CD4-positive, alpha-beta memory T cell (primary cell): ENCODE results near the gene UNKL. TPM values are rescaled to one million over a fixed set of nuclear protein-coding genes. Genes with fewer than 3 reads are reported as not detected.

ENCODE experiments used
- CTCF ChIA-PET: fragments of 350-600 bp; sonication (Branson Sonifier 250); formaldehyde crosslinking; loops from one replicate; lab custom pipeline; 2021; ENCODE audit warnings: inconsistent platforms; ENCODE audit not compliant: partially characterized antibody; lab: Charles Lee
- POLR2A ChIA-PET: fragments of 350-600 bp; sonication (Branson Sonifier 250); formaldehyde crosslinking; loops from one replicate; lab custom pipeline; 2021; ENCODE audit not compliant: partially characterized antibody; lab: Charles Lee
- DNase-seq, 5 donors: peaks; one replicate each; pipeline versions ENCODE4 v3.0.0 to v3.0.0-alpha.2; 2020 to 2022; ENCODE audit warnings: mixed read lengths in 1 of 5
- H3K27ac ChIP-seq: one replicate; pipeline ENCODE4 v1.7.0; 2013; ENCODE audit warnings: low read depth, low read length
- H3K27me3 ChIP-seq: 2 replicates; pipeline ENCODE4 v1.7.0; 2013; ENCODE audit warnings: mild to moderate bottlenecking, low read length, moderate library complexity; ENCODE audit not compliant: insufficient read depth
- H3K36me3 ChIP-seq: 2 replicates; pipeline ENCODE4 v1.7.0; 2013; ENCODE audit warnings: mild to moderate bottlenecking, low read length, moderate library complexity; ENCODE audit not compliant: insufficient read depth
- H3K4me1 ChIP-seq: 2 replicates; pipeline ENCODE4 v1.7.0; 2013; ENCODE audit warnings: mild to moderate bottlenecking, low read length, moderate library complexity; ENCODE audit not compliant: insufficient read depth
- H3K4me3 ChIP-seq, 2 donors: one replicate each; pipeline ENCODE4 v1.7.0; 2013; ENCODE audit warnings: low read length in 2 of 2, mild to moderate bottlenecking in 1 of 2
- H3K9me3 ChIP-seq, 2 donors: one replicate each; pipeline ENCODE4 v1.7.0; 2013; ENCODE audit warnings: low read length in 2 of 2, control low read depth in 1 of 2; ENCODE audit not compliant: control insufficient read depth in 1 of 2
- H3K27ac Mint-ChIP-seq, 7 donors: one replicate each; pipeline ENCODE4 v1.8.0; 2020 to 2021; ENCODE audit warnings: mixed read lengths in 7 of 7, mild to moderate bottlenecking in 6 of 7, inconsistent platforms in 3 of 7, moderate library complexity in 3 of 7
- H3K27me3 Mint-ChIP-seq, 2 donors: one replicate each; pipeline ENCODE4 v1.8.0; 2020 to 2021; ENCODE audit warnings: mixed read lengths in 2 of 2
- H3K36me3 Mint-ChIP-seq, 2 donors: one replicate each; pipeline ENCODE4 v1.8.0; 2020 to 2021; ENCODE audit warnings: mixed read lengths in 2 of 2, inconsistent platforms in 1 of 2, mild to moderate bottlenecking in 1 of 2
- H3K4me1 Mint-ChIP-seq, 4 donors: one replicate each; pipeline ENCODE4 v1.8.0; 2020 to 2021; ENCODE audit warnings: mixed read lengths in 4 of 4, mild to moderate bottlenecking in 1 of 4
- H3K4me3 Mint-ChIP-seq, 8 donors: one replicate each; pipeline ENCODE4 v1.8.0; 2020 to 2021; ENCODE audit warnings: mixed read lengths in 8 of 8, mild to moderate bottlenecking in 7 of 8, moderate library complexity in 6 of 8, inconsistent platforms in 3 of 8
- H3K9me3 Mint-ChIP-seq, 8 donors: one replicate each; pipeline ENCODE4 v1.8.0; 2020 to 2021; ENCODE audit warnings: mixed read lengths in 8 of 8, mild to moderate bottlenecking in 5 of 8, inconsistent platforms in 3 of 8, moderate library complexity in 1 of 8
- intact Hi-C: fragments of 100-400 bp; cut with micrococcal nuclease; formaldehyde crosslinking; loops from one replicate; pipeline ENCODE4 v1.15.1; 2023
- polyA plus RNA-seq, 2 donors: library from polyadenylated mRNA; unstranded; fragments of 300-500 nt; fragmentation: Illumina TruSeq; gene quantifications; one replicate each; pipeline ENCODE4 v1.2.3, GENCODE V29; 2021
- total RNA-seq, 2 experiments: library from RNA; stranded (reverse); gene quantifications; one replicate each; pipeline ENCODE4 v1.2.3, GENCODE V29; 2021

The UNKL gene
- total and polyA plus RNA-seq, 4 experiments from 2014 or later: 1.3 to 122 (median 59.5) TPM

DNA sequence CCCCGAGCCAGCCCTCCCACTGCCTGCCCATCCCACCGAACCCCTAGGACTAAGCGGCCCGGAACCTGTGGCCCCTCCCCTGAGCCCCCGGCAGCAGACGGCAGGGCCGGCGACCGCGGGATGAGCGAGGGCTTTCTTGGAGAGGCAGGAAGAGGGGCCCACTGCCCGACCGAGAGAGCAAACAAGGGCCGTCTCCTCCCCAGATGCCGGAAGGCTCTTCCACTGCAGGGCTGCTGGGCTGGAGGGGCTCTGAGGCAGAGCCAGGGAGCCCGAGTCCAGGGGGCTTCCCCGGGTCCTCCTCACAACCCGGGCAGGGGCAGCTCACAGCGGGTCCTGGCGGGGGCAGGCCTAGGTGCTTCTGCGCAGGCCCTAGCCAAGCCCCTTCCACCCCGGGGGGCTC, 19.3 kb upstream of the UNKL start:
- ChIA-PET CTCF (no interaction called here), POLR2A (interaction anchor here (1.4 to 1.8 kb wide), 2 partner anchors 10 to 12 kb away, joined by 3 to 6 read pairs; partner anchors contain the start of gene CCDC154)

DNA sequence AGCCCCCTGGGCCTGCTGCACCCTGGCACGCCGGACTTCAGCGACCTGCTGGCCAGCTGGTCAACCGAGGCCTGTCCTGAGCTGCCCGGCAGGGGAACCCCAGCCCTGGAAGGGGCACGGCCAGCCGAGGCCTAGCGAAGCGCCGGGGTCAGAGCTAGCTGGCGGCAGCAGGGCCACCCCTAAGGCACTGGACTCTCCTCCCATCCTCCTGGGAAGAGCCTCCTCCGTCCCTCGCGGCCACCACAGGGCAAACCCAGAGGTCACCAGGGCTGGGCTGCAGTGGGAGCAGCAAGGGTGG, 18.7 kb upstream of the UNKL start:
- Histone ChIP-seq H3K36me3 (no peaks in the 10 kb centered on the region), H3K9me3 (no peaks in the 10 kb centered on the region), H3K4me1 (no peaks in the 10 kb centered on the region), H3K27me3 (no peaks in the 10 kb centered on the region), H3K4me3 (no peak overlapping the region), H3K27ac (no peak overlapping the region)
- Mint-ChIP-seq H3K4me1 (no peaks in the 10 kb centered on the region), H3K9me3 (no peaks in the 10 kb centered on the region), H3K27ac (no peak overlapping the region), H3K4me3 (no peak overlapping the region), H3K36me3 (no peaks in the 10 kb centered on the region), H3K27me3 (no peaks in the 10 kb centered on the region)
- ChIA-PET POLR2A (interaction anchor here (1.1 to 1.8 kb wide), 3 partner anchors 12 to 273 kb away, joined by 3 to 6 read pairs (median 3); no protein-coding TSS in a partner anchor), CTCF (no interaction called here)
- intact Hi-C loops: no loop called here
- DNase-seq: no peak

More for the DNA sequence above, 19.3 kb upstream of the UNKL start:
- Mint-ChIP-seq H3K36me3 (no peaks in the 10 kb centered on the region), H3K4me3 (no peak overlapping the region), H3K27me3 (no peaks in the 10 kb centered on the region), H3K9me3 (no peaks in the 10 kb centered on the region), H3K27ac (no peak overlapping the region), H3K4me1 (no peaks in the 10 kb centered on the region)
- DNase-seq: no peak
- intact Hi-C loops: no loop called here
- Histone ChIP-seq H3K27me3 (no peaks in the 10 kb centered on the region), H3K27ac (no peak overlapping the region), H3K9me3 (no peaks in the 10 kb centered on the region), H3K4me3 (no peak overlapping the region), H3K36me3 (no peaks in the 10 kb centered on the region), H3K4me1 (no peaks in the 10 kb centered on the region)

DNA sequence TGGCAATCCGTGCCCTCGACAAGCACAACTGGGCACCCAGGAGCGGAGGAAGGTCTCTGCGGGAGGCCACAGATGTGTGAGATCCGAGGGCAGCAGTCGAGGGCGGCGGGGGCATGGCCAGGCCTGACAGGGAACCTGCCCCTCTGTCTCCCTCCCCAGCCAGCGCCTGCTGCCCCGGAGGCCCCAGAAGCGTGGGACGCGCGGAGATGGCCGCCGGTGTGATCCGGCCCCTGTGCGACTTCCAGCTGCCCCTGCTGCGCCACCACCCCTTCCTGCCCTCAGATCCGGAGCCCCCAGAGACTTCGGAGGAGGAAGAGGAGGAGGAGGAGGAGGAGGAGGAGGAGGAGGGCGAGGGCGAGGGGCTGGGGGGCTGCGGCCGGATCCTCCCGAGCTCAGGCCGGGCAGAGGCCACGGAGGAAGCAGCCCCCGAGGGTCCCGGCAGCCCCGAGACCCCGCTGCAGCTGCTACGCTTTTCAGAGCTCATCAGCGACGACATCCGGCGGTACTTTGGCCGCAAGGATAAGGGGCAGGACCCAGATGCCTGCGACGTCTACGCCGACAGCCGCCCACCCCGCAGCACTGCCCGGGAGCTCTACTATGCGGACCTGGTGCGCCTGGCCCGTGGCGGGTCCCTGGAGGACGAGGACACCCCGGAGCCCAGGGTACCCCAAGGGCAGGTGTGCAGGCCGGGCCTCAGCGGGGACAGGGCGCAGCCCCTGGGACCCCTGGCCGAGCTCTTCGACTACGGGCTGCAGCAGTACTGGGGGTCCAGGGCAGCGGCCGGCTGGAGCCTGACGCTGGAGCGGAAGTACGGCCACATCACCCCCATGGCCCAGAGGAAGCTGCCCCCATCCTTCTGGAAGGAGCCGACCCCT, 18.1 kb upstream of the UNKL start:
- no peaks in the 10 kb centered on the region for H3K27me3 Mint-ChIP-seq
- Histone ChIP-seq H3K27ac (no peak overlapping the region), H3K9me3 (no peaks in the 10 kb centered on the region), H3K27me3 (no peaks in the 10 kb centered on the region), H3K4me3 (no peak overlapping the region), H3K4me1 (no peaks in the 10 kb centered on the region), H3K36me3 (no peaks in the 10 kb centered on the region)
- CTCF ChIA-PET: no interaction called here
- H3K4me1 Mint-ChIP-seq: no peaks in the 10 kb centered on the region
- H3K36me3 Mint-ChIP-seq: no peaks in the 10 kb centered on the region
- H3K9me3 Mint-ChIP-seq: no peaks in the 10 kb centered on the region
- intact Hi-C loops: no loop called here
- no peak for DNase-seq
- H3K27ac Mint-ChIP-seq: no peak overlapping the region
- H3K4me3 Mint-ChIP-seq: peak overlapping the region in 2 of 8 donors; percentile 31 to 32
- POLR2A ChIA-PET: interaction anchor here (1.1 to 1.8 kb wide), 3 partner anchors 11 to 274 kb away, joined by 3 to 6 read pairs (median 3); no protein-coding TSS in a partner anchor

GRCh38 chr16:1431497-1432270, 17.2 kb upstream of the UNKL start:
- Histone ChIP-seq H3K36me3 (no peaks in the 10 kb centered on the region), H3K27ac (no peak overlapping the region), H3K27me3 (no peaks in the 10 kb centered on the region), H3K9me3 (no peaks in the 10 kb centered on the region), H3K4me3 (no peak overlapping the region), H3K4me1 (no peaks in the 10 kb centered on the region)
- ChIA-PET CTCF (no interaction called here), POLR2A (interaction anchor here (0.5 kb wide), 1 partner anchor 60 kb away, joined by 3 read pairs; no protein-coding TSS in a partner anchor)
- DNase-seq: no peak
- no peaks in the 10 kb centered on the region for H3K9me3 Mint-ChIP-seq
- no peaks in the 10 kb centered on the region for H3K27me3 Mint-ChIP-seq
- peak overlapping the region in 1 of 7 donors; percentile 68 for H3K27ac Mint-ChIP-seq
- H3K36me3 Mint-ChIP-seq: no peaks in the 10 kb centered on the region
- peak overlapping the region in 2 of 8 donors; percentile 20 to 31 for H3K4me3 Mint-ChIP-seq
- no peaks in the 10 kb centered on the region for H3K4me1 Mint-ChIP-seq
- intact Hi-C loops: no loop called here

DNA sequence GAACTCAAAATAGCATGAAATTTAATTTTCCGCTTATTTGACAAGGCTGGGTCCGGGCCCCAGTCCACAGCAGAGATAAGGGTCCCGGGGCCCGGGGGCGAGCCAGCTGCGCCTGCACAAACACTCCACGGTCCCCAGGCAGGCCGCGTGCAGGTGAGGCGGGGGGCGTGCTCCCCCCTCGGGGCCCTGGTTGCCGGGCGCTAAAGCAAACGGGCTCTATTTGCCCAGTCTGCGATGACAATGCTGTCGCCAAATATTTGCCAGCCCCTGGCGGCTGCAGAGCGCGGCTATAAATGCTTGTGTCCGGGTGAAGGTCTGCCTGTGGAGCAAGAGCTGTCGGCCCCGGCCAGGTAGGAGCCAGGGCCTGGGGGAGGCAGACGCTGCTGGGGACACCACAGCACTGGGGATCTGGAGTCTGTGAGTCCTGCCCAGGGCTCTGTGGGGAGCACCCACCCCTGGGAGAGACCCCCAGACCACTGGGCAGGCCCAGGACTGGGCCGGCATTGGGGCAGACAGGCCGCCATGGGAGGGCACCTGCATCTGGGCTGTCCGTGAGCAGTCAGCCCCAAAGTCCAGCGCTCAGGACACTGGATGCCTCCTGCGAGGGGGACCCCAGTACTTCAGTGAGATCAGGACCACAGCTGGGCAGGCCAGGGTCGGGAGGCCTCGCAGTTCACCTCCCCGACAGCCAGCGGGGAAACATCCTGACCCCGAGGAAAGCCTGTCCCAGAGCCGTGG, 16.4 kb upstream of the UNKL start, which contains the start of gene PERCC1:
Gene PERCC1 (plus strand): TSS at position 320 of the 738 bp plus-strand sequence. CDS start 1,516 bp downstream, outside the sequence.
- ChIA-PET CTCF (no interaction called here), POLR2A (interaction anchor here (0.5 kb wide), 1 partner anchor 59 kb away, joined by 3 read pairs; no protein-coding TSS in a partner anchor)
- no peaks in the 10 kb centered on the region for H3K27me3 Mint-ChIP-seq
- Histone ChIP-seq H3K4me3 (no peak within 1 kb of the TSS), H3K27me3 (no peaks in the 10 kb centered on the region), H3K4me1 (no peaks in the 10 kb centered on the region), H3K9me3 (no peaks in the 10 kb centered on the region), H3K36me3 (no peaks in the 10 kb centered on the region), H3K27ac (no peak within 1 kb of the TSS)
- no peaks in the 10 kb centered on the region for H3K36me3 Mint-ChIP-seq
- H3K4me3 Mint-ChIP-seq: peak within 1 kb of the TSS in 1 of 8 donors; percentile 20
- DNase-seq: no peak
- no peaks in the 10 kb centered on the region for H3K4me1 Mint-ChIP-seq
- intact Hi-C loops: no loop called here
- H3K27ac Mint-ChIP-seq: peak within 1 kb of the TSS in 1 of 7 donors; percentile 68
- no peaks in the 10 kb centered on the region for H3K9me3 Mint-ChIP-seq

- CTCF ChIA-PET: no interaction called here
- Histone ChIP-seq H3K4me3 (no peak overlapping the region), H3K9me3 (no peaks in the 10 kb centered on the region), H3K4me1 (no peaks in the 10 kb centered on the region), H3K27ac (no peak overlapping the region), H3K27me3 (no peaks in the 10 kb centered on the region), H3K36me3 (no peaks in the 10 kb centered on the region)
- POLR2A ChIA-PET: no interaction called here
- H3K27me3 Mint-ChIP-seq: no peaks in the 10 kb centered on the region
- no peaks in the 10 kb centered on the region for H3K4me1 Mint-ChIP-seq
- H3K4me3 Mint-ChIP-seq: no peak overlapping the region
- H3K9me3 Mint-ChIP-seq: no peaks in the 10 kb centered on the region
- no peaks in the 10 kb centered on the region for H3K36me3 Mint-ChIP-seq
- intact Hi-C loops: no loop called here
- no peak overlapping the region for H3K27ac Mint-ChIP-seq
- DNase-seq: no peak
Observed at GRCh38 chr16:1430214-1430758, 15.8 kb upstream of the UNKL start.
